ENCODE results near the gene TMC2.

The TMC2 gene

DNA sequence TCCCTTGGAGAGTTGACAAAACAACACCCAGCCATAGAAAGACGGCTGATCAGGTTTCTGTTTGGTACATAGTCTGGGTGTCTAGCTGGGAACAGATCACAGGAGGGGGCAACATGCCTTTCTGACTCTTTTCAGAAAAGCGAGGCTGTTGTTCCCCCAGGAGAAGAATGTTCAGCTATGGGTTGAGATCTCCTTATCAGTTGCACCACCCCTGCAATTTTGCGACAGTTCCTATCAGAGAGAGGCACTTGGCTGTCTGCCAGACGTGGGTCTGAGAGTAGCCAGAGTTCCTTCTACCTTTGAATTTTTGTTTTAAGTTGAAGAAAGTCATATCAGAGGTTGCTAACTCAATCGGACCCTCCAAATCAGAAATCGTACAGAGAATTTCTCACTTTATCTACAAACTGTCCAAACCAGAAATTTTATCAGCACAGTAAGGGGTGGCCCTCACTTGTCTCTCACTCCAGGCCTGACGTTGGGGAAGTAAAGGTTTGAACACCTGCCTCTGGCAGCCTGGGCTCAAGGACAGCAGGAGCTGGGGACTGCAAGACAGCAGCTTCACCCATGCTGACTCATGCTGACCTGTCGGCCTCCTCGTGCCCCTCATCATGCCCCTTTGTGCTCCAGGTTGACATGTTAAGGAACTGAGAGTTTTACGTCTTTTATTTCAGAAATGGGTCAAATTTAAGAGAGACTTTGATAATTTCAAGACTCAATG lies 42.3 kb downstream of the TMC2 start:
- no peak for DNase-seq (ENCODE audit: low spot score)

DNA sequence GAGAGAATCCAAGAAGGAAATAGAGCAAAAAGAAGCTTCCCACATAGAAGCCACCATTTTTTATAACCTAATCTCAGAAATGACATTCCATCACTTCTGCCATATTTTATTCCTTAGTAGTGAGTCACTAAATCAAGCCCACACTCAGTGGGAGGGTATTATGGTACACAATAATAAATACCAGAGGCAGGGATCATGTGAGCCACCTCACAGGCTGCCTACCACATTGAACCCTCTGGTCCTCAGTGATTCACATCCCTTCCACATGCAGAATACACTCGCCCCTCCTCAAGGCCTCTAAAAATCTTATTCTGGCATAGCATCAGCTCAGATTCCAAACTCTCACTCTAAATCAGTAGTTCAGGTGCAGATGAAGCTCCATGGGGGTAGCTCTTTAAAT lies 49.4 kb downstream of the TMC2 start:
- DNase-seq (ENCODE audit: low spot score): peak; percentile 39

DNA sequence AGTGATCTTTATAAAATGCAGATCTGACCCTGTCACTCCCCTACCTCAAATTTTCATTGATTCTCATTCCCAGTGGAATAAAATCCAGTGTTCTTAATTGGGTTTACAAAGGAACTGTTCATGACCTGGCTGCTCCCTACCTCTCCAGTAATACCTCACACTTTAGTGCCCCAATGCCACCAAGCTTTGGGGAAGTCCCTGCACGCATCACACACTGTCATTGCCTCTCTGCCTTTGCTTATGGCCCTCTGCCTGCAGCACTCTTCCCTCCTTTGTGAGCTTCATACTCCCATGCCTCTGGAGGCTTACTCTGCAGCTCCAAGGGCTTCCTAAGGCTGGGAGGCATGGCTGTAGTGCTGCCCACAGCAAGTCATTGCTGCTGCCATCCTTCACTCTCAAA lies 57.4 kb downstream of the TMC2 start:
- DNase-seq (ENCODE audit: low spot score): no peak

DNA sequence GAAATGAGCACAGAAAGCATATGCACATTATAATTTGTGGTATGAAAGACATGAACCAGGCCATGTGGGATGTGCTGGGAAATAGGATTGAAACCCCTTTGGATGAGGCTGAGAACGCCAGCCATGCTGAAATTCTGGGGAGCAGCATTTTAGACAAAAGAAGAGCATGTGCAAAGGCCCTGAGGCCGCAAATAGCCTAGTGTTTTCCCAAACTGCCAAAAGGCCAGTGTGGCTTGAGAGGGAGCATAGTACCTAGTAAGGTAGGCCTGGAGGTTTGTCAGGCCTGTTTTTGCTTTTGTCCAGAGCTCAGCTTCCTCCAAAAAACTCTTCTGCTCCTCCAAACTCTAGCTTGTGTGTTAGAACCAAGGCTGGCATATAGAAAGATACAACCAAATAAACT lies 58.7 kb downstream of the TMC2 start:
- DNase-seq (ENCODE audit: low spot score): no peak

DNA sequence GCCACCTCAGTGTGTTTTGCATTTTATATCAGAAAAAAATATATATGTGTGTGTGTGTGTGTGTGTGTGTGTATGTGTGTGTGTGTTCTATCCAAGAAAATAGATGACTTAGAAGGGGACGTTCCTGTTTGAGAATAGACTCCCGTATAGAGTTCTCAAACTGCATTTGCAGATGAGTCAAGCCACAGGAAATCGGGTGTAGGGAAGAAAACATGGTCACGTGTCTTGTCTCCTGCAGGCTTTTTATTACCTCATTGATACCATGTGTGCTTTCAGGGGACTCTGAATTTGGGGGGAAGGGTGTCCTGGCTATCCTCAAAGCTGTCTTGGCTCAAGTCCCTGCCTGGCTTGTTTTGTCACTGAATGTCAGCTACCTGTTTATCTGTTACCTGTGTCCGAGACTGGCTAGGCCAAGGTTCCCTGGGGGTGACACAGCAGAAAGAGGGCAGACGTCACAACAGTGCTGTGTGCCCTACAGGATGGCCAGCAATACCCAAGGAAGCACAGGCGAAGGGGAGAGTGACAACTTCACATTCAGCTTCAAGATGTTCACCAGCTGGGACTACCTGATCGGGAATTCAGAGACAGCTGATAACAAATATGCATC lies 60.4 kb downstream of the TMC2 start:
- DNase-seq (ENCODE audit: low spot score): no peak

DNA sequence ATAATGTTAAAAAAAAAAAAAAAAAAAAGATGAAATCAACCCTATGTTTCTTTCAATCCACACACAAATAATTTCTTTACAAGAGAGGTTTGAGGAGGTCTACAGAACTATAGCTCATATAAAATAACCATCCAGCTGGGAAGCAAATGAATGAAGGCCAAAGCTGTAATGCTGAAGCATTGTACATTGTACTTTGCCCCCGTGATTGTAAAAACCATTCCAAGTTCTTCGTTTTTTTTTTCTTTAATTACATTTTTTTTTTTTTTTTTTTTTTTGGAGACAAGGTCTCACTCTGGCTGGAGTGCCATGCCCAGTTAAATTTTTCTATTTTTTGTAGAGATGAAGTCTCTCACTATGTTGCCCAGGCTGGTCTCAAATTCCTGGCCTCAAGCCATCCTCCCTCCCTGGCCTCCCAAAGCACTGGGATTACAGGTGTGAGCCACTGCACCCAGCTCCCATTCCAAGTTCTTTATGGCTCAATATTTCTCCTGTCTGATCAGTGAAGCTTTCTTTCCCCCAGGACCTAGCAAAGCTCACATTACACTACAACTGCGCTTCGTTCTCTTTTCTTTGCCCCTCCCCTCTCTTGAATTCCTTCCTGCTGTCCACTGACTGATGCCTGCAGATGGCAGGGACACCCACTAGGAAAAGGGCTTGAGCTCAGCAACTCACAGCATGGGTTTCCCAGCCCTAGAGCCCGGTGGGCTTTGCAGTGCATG lies 63.1 kb downstream of the TMC2 start:
- no peak for DNase-seq (ENCODE audit: low spot score)

DNA sequence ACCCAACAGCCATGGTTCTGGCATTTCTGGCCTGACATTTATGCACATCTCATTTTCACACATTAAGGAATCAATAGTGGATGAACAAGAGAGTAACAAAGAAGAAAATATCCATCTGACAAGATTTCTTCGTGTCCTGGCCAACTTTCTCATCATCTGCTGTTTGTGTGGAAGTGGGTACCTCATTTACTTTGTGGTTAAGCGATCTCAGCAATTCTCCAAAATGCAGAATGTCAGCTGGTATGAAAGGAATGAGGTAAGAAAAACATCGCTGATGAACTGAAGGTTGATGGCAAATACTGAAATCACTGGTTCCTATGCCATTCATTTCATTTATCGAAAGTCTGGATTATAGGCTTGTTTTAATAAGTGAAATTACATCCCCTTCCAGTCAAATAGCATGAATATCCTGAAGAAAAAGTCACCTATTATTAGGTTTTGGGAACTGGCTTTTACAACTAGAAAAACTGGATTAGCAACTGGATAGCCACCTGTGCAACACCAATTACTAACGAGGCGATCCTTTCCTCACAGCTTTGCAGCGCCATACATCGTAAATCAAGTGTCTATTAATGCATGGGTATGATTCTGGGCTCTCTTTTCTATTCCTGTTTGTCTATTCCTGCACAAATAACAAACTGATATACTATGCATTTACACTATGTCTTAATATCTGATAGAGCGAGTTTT lies 65.8 kb downstream of the TMC2 start:
- DNase-seq (ENCODE audit: low spot score): no peak

DNA sequence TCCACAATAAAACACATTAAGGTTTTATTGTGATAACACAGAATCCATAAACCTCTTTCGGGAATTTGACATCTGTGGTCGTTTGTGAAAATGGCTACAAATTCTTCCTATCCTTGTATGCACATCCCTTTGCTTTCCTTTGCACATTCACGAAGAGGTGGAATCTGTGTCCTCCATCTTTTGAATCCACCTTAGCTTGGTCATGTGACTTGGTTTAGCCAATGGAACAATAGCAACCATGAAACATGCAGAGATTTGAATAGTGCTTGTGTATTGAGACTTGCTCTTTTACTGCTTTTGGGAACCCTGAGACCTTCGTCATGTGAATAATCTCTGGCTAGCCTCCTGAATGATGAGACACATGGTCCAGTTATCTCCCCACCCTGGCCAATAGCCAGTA lies 66.4 kb downstream of the TMC2 start:
- no peak for DNase-seq (ENCODE audit: low spot score)

DNA sequence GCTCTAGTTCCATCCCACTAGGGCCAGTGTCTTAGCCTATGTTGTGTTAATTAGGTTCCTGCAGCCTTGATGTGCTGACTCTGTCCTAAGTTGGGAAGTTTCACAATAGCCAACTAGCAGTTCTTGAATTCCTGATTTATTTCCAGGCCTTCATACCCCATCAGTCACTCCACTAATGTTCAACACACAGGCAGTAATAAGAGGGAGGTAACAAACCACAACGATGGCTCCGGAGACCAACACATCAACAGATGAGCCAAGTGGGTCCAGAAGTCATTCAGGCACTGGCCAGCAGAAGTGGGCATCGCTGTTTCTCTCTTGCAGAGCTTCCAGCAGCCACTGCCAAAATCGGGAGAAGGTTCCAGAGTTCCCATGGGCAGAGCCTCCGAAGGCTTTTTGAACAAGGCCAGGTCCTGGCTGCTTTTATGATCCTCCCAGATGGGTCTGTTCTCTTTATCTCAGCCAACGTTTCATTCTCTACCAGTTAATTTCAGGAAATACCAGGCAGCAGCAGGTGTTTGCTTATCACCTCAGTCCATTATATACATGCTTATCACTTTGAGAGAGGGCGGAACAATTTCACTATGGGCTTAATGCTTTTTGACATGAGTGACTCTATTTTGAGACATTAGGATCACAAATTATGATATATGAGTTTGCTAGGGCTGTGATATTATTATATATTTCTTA lies 67.6 kb downstream of the TMC2 start:
- no peak for DNase-seq (ENCODE audit: low spot score)

DNA sequence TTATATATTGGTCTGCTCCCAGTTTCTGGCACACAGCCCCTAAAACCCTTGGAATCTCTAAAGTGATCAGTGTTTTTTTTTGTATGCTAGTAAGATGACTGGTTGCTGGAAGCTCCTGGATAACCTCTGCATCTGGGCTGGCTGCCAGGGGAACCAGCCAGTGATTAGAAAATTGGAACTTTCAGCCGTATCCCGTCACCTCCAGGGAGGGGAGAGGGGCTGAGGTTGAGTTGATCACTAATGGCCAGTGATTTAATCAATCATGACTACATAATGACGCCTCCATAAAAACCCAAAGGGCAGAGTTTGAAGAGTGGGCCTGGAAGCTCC lies 68.1 kb downstream of the TMC2 start:
- DNase-seq (ENCODE audit: low spot score): no peak

DNA sequence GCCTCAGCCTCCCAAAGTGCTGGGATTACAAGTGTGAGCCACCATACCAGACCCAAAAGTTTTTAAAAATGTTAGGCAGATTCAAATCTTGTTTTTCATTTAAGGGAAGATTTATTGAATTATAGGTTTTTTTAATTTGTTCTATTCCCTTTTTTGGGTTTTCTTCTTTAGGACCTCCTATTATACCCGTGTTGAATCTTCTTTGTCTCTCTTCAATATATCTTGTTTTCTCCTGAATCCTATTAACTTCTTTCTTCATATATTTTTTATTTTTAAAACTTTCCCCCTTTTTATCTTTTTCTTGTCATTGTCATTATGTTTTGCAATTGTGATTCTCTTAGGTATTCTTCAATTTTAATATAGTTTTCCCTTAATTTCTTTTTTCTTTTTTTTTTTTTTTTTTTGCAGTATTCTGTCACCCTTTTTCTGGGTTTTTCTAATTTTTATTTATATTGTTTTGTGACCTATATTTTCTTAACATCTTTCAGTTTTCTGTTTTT lies 70.2 kb downstream of the TMC2 start:
- no peak for DNase-seq (ENCODE audit: low spot score)

DNA sequence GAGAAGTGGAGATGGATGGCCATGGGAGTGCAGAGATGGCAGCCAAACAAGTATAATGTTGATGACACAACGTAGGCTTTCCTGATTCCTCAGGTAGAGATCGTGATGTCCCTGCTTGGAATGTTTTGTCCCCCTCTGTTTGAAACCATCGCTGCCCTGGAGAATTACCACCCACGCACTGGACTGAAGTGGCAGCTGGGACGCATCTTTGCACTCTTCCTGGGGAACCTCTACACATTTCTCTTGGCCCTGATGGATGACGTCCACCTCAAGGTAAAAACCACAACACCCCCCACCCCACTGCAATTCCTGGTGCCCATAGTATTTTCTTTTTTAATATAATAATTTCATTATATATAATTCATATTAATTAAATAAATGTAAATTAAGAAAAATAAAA lies 74.0 kb downstream of the TMC2 start:
- no peak for DNase-seq (ENCODE audit: low spot score)

DNA sequence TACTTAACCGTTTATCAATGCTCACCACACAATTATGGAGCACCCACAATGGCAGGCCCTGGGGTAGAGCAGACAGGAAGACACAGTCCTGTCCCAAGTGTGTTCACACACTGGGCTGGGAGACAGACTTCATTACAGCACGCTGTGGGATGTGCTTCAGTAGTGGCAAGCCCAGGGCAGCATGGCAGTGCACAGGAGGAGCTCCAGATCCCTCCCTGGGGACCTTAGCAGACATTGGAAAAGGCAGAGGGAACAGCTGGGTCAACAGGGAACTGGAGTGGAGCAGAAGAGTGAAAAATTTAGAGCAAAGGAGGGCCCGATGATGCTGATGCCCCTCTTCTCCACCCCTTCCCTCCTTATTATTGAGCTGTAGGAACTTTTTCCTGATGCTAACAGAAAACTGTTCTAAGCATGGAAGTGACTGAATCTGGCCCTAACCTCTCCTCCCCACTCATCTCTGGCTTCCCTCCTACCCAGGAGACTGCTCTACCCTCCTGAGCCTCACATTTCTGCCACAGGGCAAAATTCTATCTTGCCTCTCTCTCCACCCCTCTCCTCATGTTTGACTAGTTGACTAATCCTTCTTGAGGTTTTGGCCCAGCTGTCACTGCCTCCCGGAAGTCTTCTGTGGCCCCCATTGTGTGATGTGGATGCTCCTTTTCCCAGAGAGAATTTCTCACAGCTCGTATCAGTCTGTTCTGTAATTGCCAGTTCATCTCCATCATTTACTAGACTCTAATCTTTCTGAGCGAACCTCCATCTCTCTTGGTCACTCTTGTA lies 74.8 kb downstream of the TMC2 start:
- DNase-seq (ENCODE audit: low spot score): peak; percentile 4

DNA sequence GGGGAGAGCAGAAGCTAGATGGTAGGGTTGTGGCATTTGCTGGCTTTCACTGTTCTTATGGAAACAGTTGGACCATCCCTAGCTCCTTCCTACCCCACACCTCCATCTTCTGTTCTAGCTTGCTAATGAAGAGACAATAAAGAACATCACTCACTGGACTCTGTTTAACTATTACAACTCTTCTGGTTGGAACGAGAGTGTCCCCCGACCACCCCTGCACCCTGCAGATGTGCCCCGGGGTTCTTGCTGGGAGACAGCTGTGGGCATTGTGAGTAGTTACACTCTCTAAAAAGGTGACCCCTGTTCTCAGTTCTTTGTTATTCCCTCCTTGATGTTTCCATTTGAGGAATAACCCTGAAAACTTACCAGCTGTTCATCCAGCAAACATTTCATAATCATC lies 75.7 kb downstream of the TMC2 start:
- no peak for DNase-seq (ENCODE audit: low spot score)

DNA sequence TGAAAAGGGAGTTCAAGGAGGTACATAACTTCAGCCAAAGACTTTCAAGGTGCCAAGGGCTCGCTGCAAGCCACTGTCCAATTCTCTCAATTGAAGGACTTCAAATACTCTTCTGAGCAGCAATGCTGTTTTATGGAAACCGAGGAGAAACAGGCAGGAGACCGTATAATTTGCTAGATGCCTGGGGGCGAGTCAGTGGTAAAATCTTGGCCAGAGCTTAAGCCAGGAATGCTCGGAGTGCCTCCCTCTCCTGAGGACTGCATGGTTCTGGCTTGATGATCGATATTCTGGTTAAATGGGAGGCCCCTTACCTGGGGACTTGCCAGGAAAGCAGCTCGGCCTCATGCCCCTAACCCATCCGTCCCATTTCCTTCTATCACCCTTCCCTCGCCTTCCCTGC lies 80.3 kb downstream of the TMC2 start:
- DNase-seq (ENCODE audit: low spot score): no peak

DNA sequence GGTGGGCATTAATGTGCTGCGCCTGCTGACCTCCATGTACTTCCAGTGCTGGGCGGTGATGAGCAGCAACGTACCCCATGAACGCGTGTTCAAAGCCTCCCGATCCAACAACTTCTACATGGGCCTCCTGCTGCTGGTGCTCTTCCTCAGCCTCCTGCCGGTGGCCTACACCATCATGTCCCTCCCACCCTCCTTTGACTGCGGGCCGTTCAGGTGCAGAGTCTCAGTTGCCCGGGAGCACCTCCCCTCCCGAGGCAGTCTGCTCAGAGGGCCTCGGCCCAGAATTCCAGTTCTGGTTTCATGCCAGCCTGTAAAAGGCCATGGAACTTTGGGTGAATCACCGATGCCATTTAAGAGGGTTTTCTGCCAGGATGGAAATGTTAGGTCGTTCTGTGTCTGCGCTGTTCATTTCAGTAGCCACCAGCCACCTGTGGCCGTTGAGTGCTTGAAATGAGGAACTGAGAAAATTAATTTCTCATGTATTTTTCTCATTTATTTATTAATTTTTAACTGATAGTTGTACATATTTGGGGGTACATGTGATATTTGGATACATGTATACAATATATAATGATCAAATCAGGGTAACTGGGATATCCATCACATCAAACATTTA lies 80.8 kb downstream of the TMC2 start:
- no peak for DNase-seq (ENCODE audit: low spot score)

DNA sequence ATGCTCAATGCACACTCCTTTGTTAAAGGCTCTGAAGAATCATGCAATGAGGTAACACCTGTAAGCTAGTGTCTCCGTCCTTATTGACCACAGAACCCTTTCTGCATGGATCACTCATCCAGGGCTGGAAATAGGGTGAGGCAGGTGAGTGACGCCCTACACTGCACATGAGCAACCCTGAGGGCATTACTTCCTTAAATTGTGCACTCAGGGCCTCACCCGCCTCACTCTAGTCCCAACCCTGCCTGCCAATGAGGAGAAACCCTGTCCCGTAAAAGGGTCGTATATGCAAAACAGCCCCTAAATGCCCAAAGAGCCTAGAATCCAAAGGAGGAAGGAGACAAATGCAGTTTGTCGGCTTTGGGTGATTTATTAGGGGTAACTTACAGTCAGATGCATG lies 82.4 kb downstream of the TMC2 start:
- no peak for DNase-seq (ENCODE audit: low spot score)

DNA sequence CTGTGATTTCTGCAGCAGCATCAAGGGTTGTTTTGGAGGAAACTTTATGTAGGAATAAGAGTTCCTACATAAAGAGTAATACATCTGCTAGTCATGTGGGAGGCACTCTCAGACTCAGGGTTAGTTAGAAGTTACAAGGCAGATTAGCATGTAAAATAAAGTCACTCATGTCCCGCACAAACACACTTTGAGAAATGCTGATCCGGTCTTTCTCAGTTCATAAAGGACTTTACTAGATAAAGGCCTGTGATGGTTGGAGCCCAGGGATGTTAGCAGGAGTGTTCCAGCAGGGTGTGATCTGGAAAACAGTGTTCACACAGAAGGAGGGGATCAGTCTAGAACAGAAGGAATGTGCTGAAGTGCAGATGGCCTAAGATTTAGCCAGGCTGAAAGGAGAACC lies 83.0 kb downstream of the TMC2 start:
- DNase-seq (ENCODE audit: low spot score): no peak

DNA sequence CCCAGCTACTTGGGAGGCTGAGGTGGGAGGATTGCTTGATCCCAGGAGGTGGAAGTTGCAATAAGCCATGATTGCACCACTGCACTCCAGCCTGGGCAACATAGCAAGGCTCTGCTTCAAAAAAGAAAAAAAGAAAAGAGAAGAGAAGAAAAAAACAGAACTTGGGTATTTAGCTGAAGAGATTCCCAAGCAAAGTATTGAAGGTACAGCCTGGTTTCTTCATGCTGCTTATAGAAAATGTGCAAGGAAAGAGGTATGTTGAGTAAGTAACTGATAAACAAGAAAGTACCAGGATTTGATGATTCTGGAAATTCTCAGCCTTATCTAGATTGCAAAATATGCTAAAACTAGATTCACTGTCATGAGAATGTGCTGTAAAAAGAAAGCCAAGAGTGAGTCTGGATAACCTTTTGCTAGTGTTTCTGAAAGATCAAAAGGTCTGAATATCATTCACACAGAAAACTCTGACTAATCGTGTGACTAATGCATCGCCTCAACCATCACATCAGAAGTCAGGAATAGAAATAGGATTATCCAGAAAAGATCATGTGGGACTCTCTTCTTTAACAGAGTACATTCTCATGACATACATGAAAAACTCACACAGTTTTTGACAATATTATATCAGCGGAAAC lies 83.7 kb downstream of the TMC2 start:
- peak; percentile 57 for DNase-seq (ENCODE audit: low spot score)

DNA sequence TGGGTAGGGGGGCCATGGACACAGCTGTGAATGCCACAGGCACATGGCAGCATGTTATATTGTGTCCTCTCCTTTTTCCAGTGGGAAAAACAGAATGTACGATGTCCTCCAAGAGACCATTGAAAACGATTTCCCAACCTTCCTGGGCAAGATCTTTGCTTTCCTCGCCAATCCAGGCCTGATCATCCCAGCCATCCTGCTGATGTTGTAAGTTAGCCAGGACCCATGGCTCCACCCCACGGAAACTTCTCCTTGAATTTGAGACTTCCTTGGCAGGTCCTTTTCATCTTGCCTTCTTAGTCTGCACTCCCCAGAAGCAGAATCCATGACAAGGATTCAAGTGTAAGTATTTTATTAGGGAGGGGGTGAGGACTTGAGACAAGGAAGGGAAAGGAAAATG lies 87.8 kb downstream of the TMC2 start:
- no peak for DNase-seq (ENCODE audit: low spot score)

DNA sequence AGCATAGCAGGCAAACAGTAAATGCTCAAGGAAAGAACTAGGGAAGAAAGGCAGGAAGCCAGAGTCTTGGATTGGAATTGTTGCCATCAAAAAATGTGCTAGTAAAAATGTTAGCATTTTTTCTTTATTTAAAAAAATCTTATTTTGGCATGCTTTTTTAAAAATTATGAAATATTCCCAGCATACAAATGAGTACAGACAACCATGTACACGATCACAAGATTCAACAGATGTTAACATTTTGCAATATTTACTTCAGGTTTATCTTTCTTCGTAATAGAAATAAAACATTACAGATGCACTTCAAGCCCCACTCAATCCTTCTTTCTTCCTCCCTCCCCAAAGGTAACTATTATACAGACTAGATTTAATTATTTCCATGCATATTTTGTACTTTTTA lies 88.7 kb downstream of the TMC2 start:
- no peak for DNase-seq (ENCODE audit: low spot score)
